ENCODE data around the gene BBIP1.

Gene BBIP1

GRCh38 chr10:110901954-110902819 lies 16.8 kb downstream of the BBIP1 start:
- H3F3A ChIP-seq (ENCODE audit: insufficient read depth), result peaks cover 8% of the 10 kb centered on the region
- H3K36me3 ChIP-seq (ENCODE audit: low read length), result peaks cover 19% of the 10 kb centered on the region
- H4K20me1 ChIP-seq (ENCODE audit: low read depth, low read length), result no peaks in the 10 kb centered on the region
- no peak overlapping the region for H3K4me2 ChIP-seq (ENCODE audit: low read depth, low read length, poor library complexity, severe bottlenecking)
- no peaks in the 10 kb centered on the region for H3K9me2 ChIP-seq (replicated peaks; ENCODE audit: insufficient read depth, low read length)
- no peaks in the 10 kb centered on the region for H3K79me2 ChIP-seq (ENCODE audit: insufficient read depth, low read length)
- no peaks in the 10 kb centered on the region for H3K9me3 ChIP-seq (ENCODE audit: insufficient read depth, low read length)
- TF ChIP-seq, protein P1, sequence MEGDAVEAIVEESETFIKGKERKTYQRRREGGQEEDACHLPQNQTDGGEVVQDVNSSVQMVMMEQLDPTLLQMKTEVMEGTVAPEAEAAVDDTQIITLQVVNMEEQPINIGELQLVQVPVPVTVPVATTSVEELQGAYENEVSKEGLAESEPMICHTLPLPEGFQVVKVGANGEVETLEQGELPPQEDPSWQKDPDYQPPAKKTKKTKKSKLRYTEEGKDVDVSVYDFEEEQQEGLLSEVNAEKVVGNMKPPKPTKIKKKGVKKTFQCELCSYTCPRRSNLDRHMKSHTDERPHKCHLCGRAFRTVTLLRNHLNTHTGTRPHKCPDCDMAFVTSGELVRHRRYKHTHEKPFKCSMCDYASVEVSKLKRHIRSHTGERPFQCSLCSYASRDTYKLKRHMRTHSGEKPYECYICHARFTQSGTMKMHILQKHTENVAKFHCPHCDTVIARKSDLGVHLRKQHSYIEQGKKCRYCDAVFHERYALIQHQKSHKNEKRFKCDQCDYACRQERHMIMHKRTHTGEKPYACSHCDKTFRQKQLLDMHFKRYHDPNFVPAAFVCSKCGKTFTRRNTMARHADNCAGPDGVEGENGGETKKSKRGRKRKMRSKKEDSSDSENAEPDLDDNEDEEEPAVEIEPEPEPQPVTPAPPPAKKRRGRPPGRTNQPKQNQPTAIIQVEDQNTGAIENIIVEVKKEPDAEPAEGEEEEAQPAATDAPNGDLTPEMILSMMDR (IDR thresholded peaks at IDR 0.05; ENCODE audit: insufficient read depth, low read length, poor library complexity, severe bottlenecking), result no peak
- TF ChIP-seq EZH2phosphoT487 (conservative IDR thresholded peaks at IDR 0.05; ENCODE audit: low read length), result no peak
- H3K4me3 ChIP-seq (ENCODE audit: insufficient read depth, low read length, poor library complexity, severe bottlenecking), result no peak overlapping the region
- H2AFZ ChIP-seq (ENCODE audit: low read depth, low read length, severe bottlenecking), result no peak overlapping the region
- H3K27me3 ChIP-seq (ENCODE audit: low read length), result no peaks in the 10 kb centered on the region
- no peak overlapping the region for H3K9ac ChIP-seq (ENCODE audit: low read length)
- H3K27ac ChIP-seq (ENCODE audit: low read depth, low read length), result no peak overlapping the region

GRCh38 chr10:110900983-110901382 lies 18.0 kb downstream of the BBIP1 start:
- H3K79me2 ChIP-seq (ENCODE audit: insufficient read depth, low read length), result 0 out of 2 replicates have a peak, but pooled peaks cover 4% of the 10 kb centered on the region
- H4K20me1 ChIP-seq (ENCODE audit: low read depth, low read length), result no peaks in the 10 kb centered on the region
- TF ChIP-seq, protein P1 (IDR thresholded peaks at IDR 0.05; ENCODE audit: insufficient read depth, low read length, poor library complexity, severe bottlenecking), result no peak
- TF ChIP-seq EZH2phosphoT487 (conservative IDR thresholded peaks at IDR 0.05; ENCODE audit: low read length), result no peak
- peaks cover 8% of the 10 kb centered on the region for H3F3A ChIP-seq (ENCODE audit: insufficient read depth)
- H3K4me3 ChIP-seq (ENCODE audit: insufficient read depth, low read length, poor library complexity, severe bottlenecking), result no peak overlapping the region
- H3K27ac ChIP-seq (ENCODE audit: low read depth, low read length), result no peak overlapping the region
- H3K9ac ChIP-seq (ENCODE audit: low read length), result no peak overlapping the region
- no peak overlapping the region for H3K4me2 ChIP-seq (ENCODE audit: low read depth, low read length, poor library complexity, severe bottlenecking)
- H3K9me3 ChIP-seq (ENCODE audit: insufficient read depth, low read length), result no peaks in the 10 kb centered on the region
- peaks cover 22% of the 10 kb centered on the region for H3K36me3 ChIP-seq (ENCODE audit: low read length)
- no peaks in the 10 kb centered on the region for H3K27me3 ChIP-seq (ENCODE audit: low read length)
- no peak overlapping the region for H2AFZ ChIP-seq (ENCODE audit: low read depth, low read length, severe bottlenecking)
- H3K9me2 ChIP-seq (replicated peaks; ENCODE audit: insufficient read depth, low read length), result no peaks in the 10 kb centered on the region

DNA sequence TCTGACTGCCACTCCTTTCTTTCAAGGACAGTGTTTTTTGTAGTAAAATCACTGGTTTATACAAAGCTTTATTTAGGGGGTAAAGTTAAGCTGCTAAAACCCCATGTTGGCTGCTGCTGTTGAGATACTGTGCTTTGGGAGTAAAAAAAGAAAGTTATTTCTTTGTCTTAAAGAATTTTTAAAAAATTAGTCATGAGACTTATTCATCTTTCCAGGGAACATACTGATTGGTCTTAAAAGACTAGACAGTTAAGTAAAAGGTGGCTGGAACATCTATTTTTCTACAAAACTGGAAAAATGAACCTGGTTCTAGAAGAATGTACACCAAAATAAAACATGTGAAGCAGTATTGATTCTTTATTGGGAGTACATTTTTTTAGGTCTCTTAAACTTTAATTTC lies 20.6 kb downstream of the BBIP1 start:
- no peak overlapping the region for H2AFZ ChIP-seq (ENCODE audit: low read depth, low read length, severe bottlenecking)
- H3K27ac ChIP-seq (ENCODE audit: low read depth, low read length), result no peak overlapping the region
- 0 out of 2 replicates have a peak, but pooled peaks cover 5% of the 10 kb centered on the region for H3K79me2 ChIP-seq (ENCODE audit: insufficient read depth, low read length)
- no peak overlapping the region for H3K4me3 ChIP-seq (ENCODE audit: insufficient read depth, low read length, poor library complexity, severe bottlenecking)
- TF ChIP-seq EZH2phosphoT487 (conservative IDR thresholded peaks at IDR 0.05; ENCODE audit: low read length), result no peak
- TF ChIP-seq, protein P1 (IDR thresholded peaks at IDR 0.05; ENCODE audit: insufficient read depth, low read length, poor library complexity, severe bottlenecking), result no peak
- no peak overlapping the region for H3K9ac ChIP-seq (ENCODE audit: low read length)
- H3K4me2 ChIP-seq (ENCODE audit: low read depth, low read length, poor library complexity, severe bottlenecking), result no peak overlapping the region
- peaks cover 10% of the 10 kb centered on the region for H3F3A ChIP-seq (ENCODE audit: insufficient read depth)
- peaks cover 42% of the 10 kb centered on the region for H3K36me3 ChIP-seq (ENCODE audit: low read length)
- H3K27me3 ChIP-seq (ENCODE audit: low read length), result no peaks in the 10 kb centered on the region
- H3K9me2 ChIP-seq (replicated peaks; ENCODE audit: insufficient read depth, low read length), result no peaks in the 10 kb centered on the region
- H3K9me3 ChIP-seq (ENCODE audit: insufficient read depth, low read length), result no peaks in the 10 kb centered on the region
- H4K20me1 ChIP-seq (ENCODE audit: low read depth, low read length), result no peaks in the 10 kb centered on the region
